PFSK-1 (cell line): Measurements from ENCODE around the gene SUCNR1.

ENCODE experiments used
- FOXP2 ChIP-seq: optimal IDR thresholded peaks from 2 replicates; pipeline ENCODE3; 2011; ENCODE audit warnings: borderline replicate concordance, control low read depth, inconsistent platforms; ENCODE audit not compliant: insufficient read depth; ENCODE audit errors: extremely low read length, extremely low read depth
- POLR2AphosphoS5 ChIP-seq: IDR thresholded peaks from 2 replicates; pipeline ENCODE4 v1.6.1; 2012; ENCODE audit warnings: low read depth, mild to moderate bottlenecking, control low read depth, low read length, moderate library complexity
- SIN3A ChIP-seq: IDR thresholded peaks from 2 replicates; pipeline ENCODE4 v1.6.1; 2012; ENCODE audit warnings: mild to moderate bottlenecking, low read length, moderate library complexity, borderline replicate concordance; ENCODE audit not compliant: insufficient read depth
- TAF1 ChIP-seq: IDR thresholded peaks from 2 replicates; pipeline ENCODE4 v1.6.1; 2012; ENCODE audit warnings: low read length, control low read depth, borderline replicate concordance; ENCODE audit not compliant: insufficient read depth
- TF ChIP-seq, protein P1 (sequence below), 2 experiments: IDR thresholded peaks; 2 replicates each; pipeline versions ENCODE4 v1.6.1 to v1.8.0; 2011 to 2012; ENCODE audit warnings: low read depth in 2 of 2, low read length in 2 of 2, control low read depth in 1 of 2, inconsistent platforms in 1 of 2, mild to moderate bottlenecking in 1 of 2, moderate library complexity in 1 of 2; ENCODE audit not compliant: insufficient read depth in 1 of 2

The SUCNR1 gene

DNA sequence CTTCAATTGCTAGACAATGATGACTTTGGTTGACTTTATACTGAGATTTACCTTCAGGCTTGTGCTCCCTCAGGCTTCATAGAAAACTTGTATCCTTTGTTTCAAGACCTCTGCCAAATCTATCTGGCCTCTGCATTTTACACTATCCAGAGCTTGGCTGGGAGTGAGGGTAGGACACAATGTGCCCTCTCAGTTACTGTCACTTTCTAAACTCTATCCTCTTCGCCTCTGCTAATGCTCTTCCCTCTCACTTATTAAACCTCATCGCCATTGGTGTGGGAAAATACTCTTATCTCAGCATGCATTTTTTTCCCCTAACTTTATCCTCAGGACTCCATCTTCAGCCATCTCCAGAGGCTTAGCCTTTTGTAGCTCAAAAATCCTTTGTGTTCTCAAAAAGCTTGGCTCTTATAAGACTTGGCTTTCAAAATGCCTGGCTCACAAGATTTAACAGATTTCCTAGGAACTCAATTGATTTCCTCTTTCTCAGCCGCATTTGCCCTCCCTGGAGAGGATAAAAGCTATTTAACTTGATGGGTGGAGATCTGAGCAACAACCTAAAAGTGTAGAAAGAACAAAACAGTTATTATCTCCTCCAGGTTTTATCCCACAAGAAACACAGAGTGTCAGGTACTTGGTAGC lies 28.3 kb downstream of the SUCNR1 start:
- no peak for TF ChIP-seq FOXP2
- no peak for TF ChIP-seq TAF1
- no peak for TF ChIP-seq POLR2AphosphoS5
- TF ChIP-seq, protein P1, sequence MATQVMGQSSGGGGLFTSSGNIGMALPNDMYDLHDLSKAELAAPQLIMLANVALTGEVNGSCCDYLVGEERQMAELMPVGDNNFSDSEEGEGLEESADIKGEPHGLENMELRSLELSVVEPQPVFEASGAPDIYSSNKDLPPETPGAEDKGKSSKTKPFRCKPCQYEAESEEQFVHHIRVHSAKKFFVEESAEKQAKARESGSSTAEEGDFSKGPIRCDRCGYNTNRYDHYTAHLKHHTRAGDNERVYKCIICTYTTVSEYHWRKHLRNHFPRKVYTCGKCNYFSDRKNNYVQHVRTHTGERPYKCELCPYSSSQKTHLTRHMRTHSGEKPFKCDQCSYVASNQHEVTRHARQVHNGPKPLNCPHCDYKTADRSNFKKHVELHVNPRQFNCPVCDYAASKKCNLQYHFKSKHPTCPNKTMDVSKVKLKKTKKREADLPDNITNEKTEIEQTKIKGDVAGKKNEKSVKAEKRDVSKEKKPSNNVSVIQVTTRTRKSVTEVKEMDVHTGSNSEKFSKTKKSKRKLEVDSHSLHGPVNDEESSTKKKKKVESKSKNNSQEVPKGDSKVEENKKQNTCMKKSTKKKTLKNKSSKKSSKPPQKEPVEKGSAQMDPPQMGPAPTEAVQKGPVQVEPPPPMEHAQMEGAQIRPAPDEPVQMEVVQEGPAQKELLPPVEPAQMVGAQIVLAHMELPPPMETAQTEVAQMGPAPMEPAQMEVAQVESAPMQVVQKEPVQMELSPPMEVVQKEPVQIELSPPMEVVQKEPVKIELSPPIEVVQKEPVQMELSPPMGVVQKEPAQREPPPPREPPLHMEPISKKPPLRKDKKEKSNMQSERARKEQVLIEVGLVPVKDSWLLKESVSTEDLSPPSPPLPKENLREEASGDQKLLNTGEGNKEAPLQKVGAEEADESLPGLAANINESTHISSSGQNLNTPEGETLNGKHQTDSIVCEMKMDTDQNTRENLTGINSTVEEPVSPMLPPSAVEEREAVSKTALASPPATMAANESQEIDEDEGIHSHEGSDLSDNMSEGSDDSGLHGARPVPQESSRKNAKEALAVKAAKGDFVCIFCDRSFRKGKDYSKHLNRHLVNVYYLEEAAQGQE (IDR thresholded peaks at IDR 0.05; ENCODE audit: insufficient read depth in 1 of 2, low read depth in 2 of 2, low read length in 2 of 2), result no peak
- no peak for TF ChIP-seq SIN3A

DNA sequence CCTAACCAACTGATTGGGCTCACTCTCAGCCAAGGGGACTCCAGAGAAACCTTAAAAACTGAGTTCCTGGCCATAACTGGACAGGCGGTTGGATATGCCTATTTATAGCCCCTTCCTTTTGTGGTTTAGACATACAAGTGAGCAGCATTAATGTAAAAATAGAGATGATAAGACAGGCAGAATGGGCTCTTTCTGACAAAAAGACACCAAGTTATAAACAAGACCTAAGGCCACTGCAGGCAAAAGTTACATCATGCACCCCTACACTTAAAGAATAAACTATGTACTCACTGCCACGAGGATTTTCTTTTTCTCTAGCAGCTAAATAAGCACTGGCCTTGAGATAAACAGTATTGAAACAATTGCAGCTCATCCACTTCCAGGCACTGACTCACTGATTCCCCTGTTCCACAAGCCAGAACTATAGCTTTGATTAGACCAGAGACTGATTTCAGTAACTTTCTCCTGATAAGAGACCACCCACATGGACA lies 30.1 kb downstream of the SUCNR1 start:
- TF ChIP-seq FOXP2 (no peak), SIN3A (no peak), TAF1 (no peak), POLR2AphosphoS5 (no peak)
- TF ChIP-seq, protein P1 (IDR thresholded peaks at IDR 0.05; ENCODE audit: insufficient read depth in 1 of 2, low read depth in 2 of 2, low read length in 2 of 2), result no peak

DNA sequence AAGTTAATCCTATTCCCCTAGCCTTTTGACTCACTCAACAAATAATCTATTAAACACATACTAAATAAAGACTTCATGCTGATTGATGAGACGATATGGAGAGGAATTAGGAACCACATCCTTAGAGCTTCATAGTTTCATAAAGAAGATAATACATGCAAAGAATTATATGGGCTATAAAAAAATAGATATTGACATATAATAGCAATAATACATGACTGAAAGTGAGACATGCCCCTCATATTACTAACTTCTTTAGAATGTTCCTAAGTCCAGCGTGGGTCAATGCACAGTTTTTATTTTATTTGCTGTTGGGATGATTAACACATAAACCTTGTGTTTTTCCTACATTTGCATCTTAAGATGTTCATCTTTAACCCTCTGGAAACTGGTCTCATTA lies 32.2 kb downstream of the SUCNR1 start:
- TF ChIP-seq, protein P1 (IDR thresholded peaks at IDR 0.05; ENCODE audit: insufficient read depth in 1 of 2, low read depth in 2 of 2, low read length in 2 of 2), result no peak
- TF ChIP-seq SIN3A (no peak), TAF1 (no peak), POLR2AphosphoS5 (no peak), FOXP2 (no peak)

DNA sequence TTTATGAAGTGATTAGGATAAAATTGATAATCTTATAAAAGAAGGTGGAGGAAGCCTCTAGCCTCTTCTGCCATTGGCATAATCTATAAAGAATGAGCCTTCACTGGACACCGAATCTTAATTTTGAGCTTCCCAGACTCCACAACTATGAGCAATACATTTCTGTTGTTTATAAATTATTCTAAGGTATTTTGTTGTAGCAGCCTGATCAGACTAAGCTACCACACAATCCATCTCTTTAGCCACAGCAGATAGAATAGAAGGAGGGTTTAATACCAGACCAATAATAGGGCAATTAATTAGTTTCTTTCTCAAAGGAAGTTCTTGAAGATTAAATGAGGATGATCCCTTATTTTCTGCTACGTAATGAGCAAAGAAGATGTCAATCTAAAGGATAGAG lies 33.3 kb downstream of the SUCNR1 start:
- no peak for TF ChIP-seq FOXP2
- no peak for TF ChIP-seq SIN3A
- TF ChIP-seq, protein P1 (IDR thresholded peaks at IDR 0.05; ENCODE audit: insufficient read depth in 1 of 2, low read depth in 2 of 2, low read length in 2 of 2), result no peak
- no peak for TF ChIP-seq TAF1
- TF ChIP-seq POLR2AphosphoS5, result no peak

DNA sequence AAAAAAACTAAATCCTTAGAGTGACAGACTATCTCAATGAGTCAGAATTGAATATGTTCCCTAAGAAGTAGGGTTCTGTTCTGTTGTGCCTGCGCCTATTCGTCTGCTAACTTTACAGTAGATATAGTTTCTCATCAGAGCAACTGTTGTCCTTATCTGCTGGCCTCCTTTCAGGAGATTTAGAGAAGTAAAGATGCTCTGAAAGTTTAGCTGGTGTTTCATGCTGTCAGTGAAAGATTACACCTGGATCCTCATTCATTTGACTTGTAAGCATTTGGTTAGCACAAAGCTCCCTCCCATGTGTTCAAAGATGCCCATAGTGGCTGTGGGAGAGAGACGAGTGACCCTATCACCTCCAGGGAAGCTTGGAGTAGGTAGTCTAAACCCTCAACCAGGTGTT lies 35.0 kb downstream of the SUCNR1 start:
- TF ChIP-seq POLR2AphosphoS5, result no peak
- TF ChIP-seq TAF1, result no peak
- no peak for TF ChIP-seq SIN3A
- TF ChIP-seq, protein P1 (IDR thresholded peaks at IDR 0.05; ENCODE audit: insufficient read depth in 1 of 2, low read depth in 2 of 2, low read length in 2 of 2), result no peak
- TF ChIP-seq FOXP2, result no peak
